CD14-positive monocyte (primary cell): ENCODE data around the gene CACNA2D1. TPM values are rescaled to one million over a fixed set of nuclear protein-coding genes. Genes with fewer than 3 reads are reported as not detected.

Experiments used
- DNase-seq, 3 donors: peaks; one replicate each; pipeline ENCODE4 v3.0.0-alpha.2; 2011 to 2022
- H2AFZ ChIP-seq: 2 replicates; pipeline ENCODE4 v1.6.0; 2012; ENCODE audit warnings: mild to moderate bottlenecking, low read depth, low read length, inconsistent platforms; ENCODE audit not compliant: insufficient read depth, poor library complexity, severe bottlenecking
- H3K27ac ChIP-seq, 2 donors: 1 replicate in 1 of 2; 2 replicates in 1 of 2; pipeline ENCODE4 v1.5.1; 2012 to 2013; ENCODE audit warnings: low read length in 2 of 2, control low read depth in 1 of 2, inconsistent platforms in 1 of 2, low read depth in 1 of 2, mild to moderate bottlenecking in 1 of 2
- H3K27me3 ChIP-seq, 2 donors: one replicate each; pipeline versions ENCODE4 v1.6.0 to v1.6.1; 2011 to 2013; ENCODE audit warnings: low read length in 2 of 2; ENCODE audit not compliant: control insufficient read depth in 2 of 2, insufficient read depth in 2 of 2
- H3K36me3 ChIP-seq, 2 donors: replicated peaks in 1 of 2; 1 replicate in 1 of 2; 2 replicates in 1 of 2; pipeline versions ENCODE4 v1.5.1 to v1.6.1; 2012 to 2013; ENCODE audit warnings: low read length in 2 of 2, control low read depth in 1 of 2, inconsistent platforms in 1 of 2, mild to moderate bottlenecking in 1 of 2; ENCODE audit not compliant: insufficient read depth in 2 of 2, control insufficient read depth in 1 of 2
- H3K4me1 ChIP-seq, 2 donors: 1 replicate in 1 of 2; 2 replicates in 1 of 2; pipeline versions ENCODE4 v1.5.1 to v1.6.1; 2012 to 2013; ENCODE audit warnings: low read length in 2 of 2, control low read depth in 1 of 2, inconsistent platforms in 1 of 2, mild to moderate bottlenecking in 1 of 2, moderate library complexity in 1 of 2; ENCODE audit not compliant: insufficient read depth in 2 of 2, control insufficient read depth in 1 of 2
- H3K4me2 ChIP-seq: replicated peaks from 2 replicates; pipeline ENCODE3; 2012; ENCODE audit warnings: low read length, moderate library complexity, mild to moderate bottlenecking; ENCODE audit not compliant: poor library complexity, severe bottlenecking; ENCODE audit errors: extremely low read depth
- H3K4me3 ChIP-seq, 3 experiments: fragments of 200-600 bp in 1 of 3; sonication (generic) in 1 of 3; replicated peaks in 1 of 3; 1 replicate in 2 of 3; 2 replicates in 1 of 3; pipeline ENCODE4 v1.5.1; 2011 to 2013; ENCODE audit warnings: low read length in 3 of 3, mild to moderate bottlenecking in 3 of 3, control low read depth in 2 of 3, low read depth in 2 of 3, inconsistent platforms in 1 of 3, moderate library complexity in 1 of 3
- H3K79me2 ChIP-seq: 2 replicates; pipeline ENCODE4 v1.6.0; 2012; ENCODE audit warnings: mild to moderate bottlenecking, control low read depth, inconsistent platforms, low read length, moderate library complexity; ENCODE audit not compliant: insufficient read depth
- H3K9ac ChIP-seq: 2 replicates; pipeline ENCODE4 v1.6.0; 2017; ENCODE audit warnings: low read length, mild to moderate bottlenecking; ENCODE audit not compliant: insufficient read depth, poor library complexity, severe bottlenecking
- H3K9me3 ChIP-seq, 2 donors: replicated peaks in 1 of 2; 1 replicate in 1 of 2; 2 replicates in 1 of 2; pipeline versions ENCODE4 v1.5.1 to v1.6.1; 2012 to 2013; ENCODE audit warnings: low read length in 2 of 2, control low read depth in 1 of 2; ENCODE audit not compliant: control insufficient read depth in 1 of 2, insufficient read depth in 1 of 2
- H4K20me1 ChIP-seq: 2 replicates; pipeline ENCODE4 v1.6.0; 2012; ENCODE audit warnings: mild to moderate bottlenecking, low read length, control low read depth, moderate library complexity; ENCODE audit not compliant: insufficient read depth
- H3K27ac Mint-ChIP-seq, 7 donors: one replicate each; pipeline ENCODE4 v1.8.0; 2020; ENCODE audit warnings: mild to moderate bottlenecking in 7 of 7, mixed read lengths in 7 of 7, moderate library complexity in 6 of 7, inconsistent platforms in 2 of 7
- H3K27me3 Mint-ChIP-seq, 3 donors: one replicate each; pipeline ENCODE4 v1.8.0; 2021 to 2022; ENCODE audit warnings: low read depth in 3 of 3, mild to moderate bottlenecking in 3 of 3, mixed read lengths in 3 of 3, moderate library complexity in 3 of 3, inconsistent platforms in 1 of 3
- H3K36me3 Mint-ChIP-seq, 2 donors: one replicate each; pipeline ENCODE4 v1.8.0; 2020; ENCODE audit warnings: mixed read lengths in 2 of 2, inconsistent platforms in 1 of 2, mild to moderate bottlenecking in 1 of 2
- H3K4me1 Mint-ChIP-seq: one replicate; pipeline ENCODE4 v1.8.0; 2020; ENCODE audit warnings: mild to moderate bottlenecking, mixed read lengths
- H3K4me3 Mint-ChIP-seq, 2 donors: one replicate each; pipeline ENCODE4 v1.8.0; 2020; ENCODE audit warnings: mild to moderate bottlenecking in 2 of 2, mixed read lengths in 2 of 2, moderate library complexity in 1 of 2
- H3K9me3 Mint-ChIP-seq, 7 donors: one replicate each; pipeline ENCODE4 v1.8.0; 2020 to 2022; ENCODE audit warnings: mixed read lengths in 7 of 7, mild to moderate bottlenecking in 6 of 7, moderate library complexity in 6 of 7, inconsistent platforms in 2 of 7
- WGBS: methylation state at CpG from one replicate; pipeline ENCODE4 v1.1.5; 2013; ENCODE audit warnings: missing lambda C conversion rate; ENCODE audit not compliant: insufficient coverage; 5-methylcytosine and 5-hydroxymethylcytosine counted together
- intact Hi-C, 2 donors: fragments of 100-400 bp; cut with micrococcal nuclease; formaldehyde crosslinking; loops; one replicate each; pipeline versions ENCODE4 v1.15.0 to v1.15.1; 2023
- polyA plus RNA-seq, 3 donors: library from polyadenylated mRNA; depleted of rRNA in 1 of 3; unstranded in 2 of 3; stranded (reverse) in 1 of 3; fragments of 300-500 nt in 2 of 3; fragments of >200 nt in 1 of 3; fragmentation: Illumina TruSeq in 2 of 3; gene quantifications; 1 replicate in 2 of 3; 2 replicates in 1 of 3; pipeline ENCODE4 v1.2.3, GENCODE V29; 2012 to 2021
- TF ChIP-seq, protein P1 (sequence below): fragments of 200-600 bp; IDR thresholded peaks from one replicate; pipeline ENCODE4 v1.8.0; 2022; ENCODE audit warnings: antibody characterized with exemption, mild to moderate bottlenecking

The CACNA2D1 gene
- polyA plus RNA-seq, 3 donors = 0.02 TPM; not detected in 2

- no peaks in the 10 kb centered on the region for H4K20me1 ChIP-seq
- H3K4me1 Mint-ChIP-seq = no peaks in the 10 kb centered on the region
- no peak overlapping the region for H3K27ac Mint-ChIP-seq
These were observed 49.7 kb downstream of the CACNA2D1 start for GRCh38 chr7:82393840-82394220.

DNA sequence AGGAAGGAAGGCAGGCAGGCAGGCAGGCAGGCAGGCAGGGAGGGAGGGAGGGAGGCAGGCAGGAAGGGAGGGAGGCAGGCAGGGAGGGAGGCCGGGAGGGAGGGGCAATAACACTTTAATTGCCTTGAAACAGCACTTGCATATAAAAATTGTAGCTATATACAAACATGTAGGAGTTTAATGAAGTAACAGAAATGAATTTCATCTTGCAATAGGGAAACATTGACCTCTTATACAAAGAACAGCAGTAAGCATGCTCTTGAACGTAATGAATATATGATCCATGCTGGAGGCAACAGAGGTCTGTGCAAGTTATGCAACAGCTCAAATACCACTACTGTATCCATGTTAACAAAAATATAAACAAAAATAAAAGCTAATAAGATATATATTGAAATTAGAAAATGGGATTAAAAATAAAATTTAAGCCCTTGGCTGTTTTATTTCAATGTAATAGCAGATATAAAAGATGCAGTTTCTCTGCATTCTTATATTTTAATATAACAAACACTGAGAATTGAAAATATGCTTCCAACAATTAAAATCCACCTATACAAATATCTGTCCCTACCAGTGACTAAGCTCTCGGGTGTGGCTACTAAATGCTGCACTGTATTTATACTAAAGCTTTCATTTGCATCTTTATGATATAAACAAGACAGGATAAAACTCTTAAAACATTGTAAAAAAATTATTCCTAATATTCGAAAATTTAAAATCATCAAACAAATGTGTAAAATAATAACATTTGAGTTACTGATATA is 50.3 kb downstream of the CACNA2D1 start:
- Histone ChIP-seq H3K4me2 (no peak overlapping the region), H3K4me3 (no peak overlapping the region), H3K79me2 (no peaks in the 10 kb centered on the region), H3K27ac (no peak overlapping the region), H3K4me1 (no peaks in the 10 kb centered on the region), H3K9me3 (peaks cover 0 to 6% of the 10 kb centered on the region in 2 donors), H3K27me3 (no peaks in the 10 kb centered on the region), H3K9ac (no peak overlapping the region), H3K36me3 (no peaks in the 10 kb centered on the region), H4K20me1 (no peaks in the 10 kb centered on the region), H2AFZ (no peak overlapping the region)
- Mint-ChIP-seq H3K27ac (no peak overlapping the region), H3K4me1 (no peaks in the 10 kb centered on the region), H3K36me3 (no peaks in the 10 kb centered on the region), H3K27me3 (no peaks in the 10 kb centered on the region), H3K9me3 (peaks cover 0 to 1% (median 0%) of the 10 kb centered on the region in 7 donors), H3K4me3 (no peak overlapping the region)
- WGBS = no CpG with 5 or more reads among the region's 4 CpGs
- DNase-seq = no peak
- TF ChIP-seq, protein P1, sequence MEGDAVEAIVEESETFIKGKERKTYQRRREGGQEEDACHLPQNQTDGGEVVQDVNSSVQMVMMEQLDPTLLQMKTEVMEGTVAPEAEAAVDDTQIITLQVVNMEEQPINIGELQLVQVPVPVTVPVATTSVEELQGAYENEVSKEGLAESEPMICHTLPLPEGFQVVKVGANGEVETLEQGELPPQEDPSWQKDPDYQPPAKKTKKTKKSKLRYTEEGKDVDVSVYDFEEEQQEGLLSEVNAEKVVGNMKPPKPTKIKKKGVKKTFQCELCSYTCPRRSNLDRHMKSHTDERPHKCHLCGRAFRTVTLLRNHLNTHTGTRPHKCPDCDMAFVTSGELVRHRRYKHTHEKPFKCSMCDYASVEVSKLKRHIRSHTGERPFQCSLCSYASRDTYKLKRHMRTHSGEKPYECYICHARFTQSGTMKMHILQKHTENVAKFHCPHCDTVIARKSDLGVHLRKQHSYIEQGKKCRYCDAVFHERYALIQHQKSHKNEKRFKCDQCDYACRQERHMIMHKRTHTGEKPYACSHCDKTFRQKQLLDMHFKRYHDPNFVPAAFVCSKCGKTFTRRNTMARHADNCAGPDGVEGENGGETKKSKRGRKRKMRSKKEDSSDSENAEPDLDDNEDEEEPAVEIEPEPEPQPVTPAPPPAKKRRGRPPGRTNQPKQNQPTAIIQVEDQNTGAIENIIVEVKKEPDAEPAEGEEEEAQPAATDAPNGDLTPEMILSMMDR = no peak
- intact Hi-C loops = no loop called here

More at GRCh38 chr7:82393840-82394220, 49.7 kb downstream of the CACNA2D1 start:
- Histone ChIP-seq H3K27ac (no peak overlapping the region), H3K27me3 (no peaks in the 10 kb centered on the region), H3K9ac (no peak overlapping the region), H3K4me3 (no peak overlapping the region), H3K79me2 (no peaks in the 10 kb centered on the region), H3K36me3 (no peaks in the 10 kb centered on the region), H3K4me1 (no peaks in the 10 kb centered on the region), H3K4me2 (no peak overlapping the region), H3K9me3 (peaks cover 3 to 6% of the 10 kb centered on the region in 2 donors), H2AFZ (no peak overlapping the region)
- intact Hi-C loops = no loop called here
- WGBS = 100% methylated on average over 1 of the region's 2 CpGs
- TF ChIP-seq, protein P1 = no peak
- H3K4me3 Mint-ChIP-seq = no peak overlapping the region
- DNase-seq = no peak
- H3K36me3 Mint-ChIP-seq = no peaks in the 10 kb centered on the region
- peaks cover 0 to 3% (median 1%) of the 10 kb centered on the region in 7 donors for H3K9me3 Mint-ChIP-seq
- no peaks in the 10 kb centered on the region for H3K27me3 Mint-ChIP-seq
